ENCODE data around the gene NAV3. TPM values are rescaled to one million over a fixed set of nuclear protein-coding genes. Genes with fewer than 3 reads are reported as not detected.
"Not testable (repeated sequence)": the region's sequence is repeated elsewhere in the genome, so short reads cannot be mapped to it uniquely, and the experiment has no call there.

The NAV3 gene
- total RNA-seq, 3 donors from 2014 or later: 0.08 to 0.29 TPM; not detected in 1

DNA sequence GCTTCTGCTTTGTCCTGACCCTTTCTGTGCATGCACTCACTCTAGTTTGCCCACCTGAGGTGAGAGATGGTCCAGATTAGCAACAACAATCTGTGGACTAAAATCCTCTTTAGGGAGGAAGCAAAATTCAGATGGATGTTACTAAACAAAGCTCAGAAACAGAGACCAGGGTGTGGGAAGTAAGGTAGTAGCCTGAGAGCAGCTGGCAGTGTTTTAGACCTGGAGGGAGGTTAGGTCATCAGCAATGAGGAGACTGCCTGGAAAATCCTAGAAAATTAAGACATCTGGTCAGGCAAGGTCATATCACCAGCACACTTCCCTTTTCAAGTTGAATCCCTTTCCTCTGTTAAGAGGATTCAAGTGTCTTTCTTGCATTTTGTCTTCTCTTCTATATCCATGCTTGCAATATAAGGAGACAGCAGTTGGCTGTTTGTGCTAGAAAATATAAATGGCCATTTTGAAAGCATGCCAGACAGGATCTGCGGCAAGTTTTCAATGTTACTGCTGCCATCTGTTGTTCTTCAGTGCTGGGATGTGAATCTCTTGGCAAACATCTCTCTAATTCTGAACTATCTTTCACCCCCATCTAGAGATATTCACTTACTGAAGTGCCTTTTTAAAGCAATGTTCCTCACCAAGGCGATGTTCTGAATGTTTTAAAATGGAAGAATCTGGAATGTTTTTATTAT lies 266.4 kb downstream of the NAV3 start:
- no peaks in the 10 kb centered on the region for H3K27me3 Mint-ChIP-seq (ENCODE audit: low read depth)

DNA sequence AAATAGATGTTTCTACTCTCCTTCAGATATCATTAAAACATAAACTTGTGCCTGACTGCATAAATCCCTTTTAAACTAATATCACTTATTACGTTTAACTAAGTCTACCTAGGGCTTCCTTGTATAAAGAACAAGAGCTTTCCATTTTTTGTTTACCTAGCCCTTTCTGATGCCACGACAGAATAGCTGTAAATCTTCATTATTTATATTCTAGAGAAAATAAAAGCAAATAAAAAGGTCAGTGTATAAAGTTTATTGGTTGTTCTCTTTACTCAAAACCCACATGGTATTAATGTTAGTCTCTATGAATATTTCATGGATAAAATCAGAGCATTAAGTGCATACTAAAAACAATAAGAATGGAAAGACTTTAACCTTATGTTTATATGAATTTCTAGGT lies 269.1 kb downstream of the NAV3 start:
- ATAC-seq: no peak
- Mint-ChIP-seq H3K27me3 (ENCODE audit: low read depth) (no peaks in the 10 kb centered on the region), H3K4me1 (ENCODE audit: low read depth) (no peaks in the 10 kb centered on the region), H3K4me3 (no peak overlapping the region), H3K9me3 (peaks cover 10% of the 10 kb centered on the region), H3K36me3 (ENCODE audit: insufficient read depth) (no peaks in the 10 kb centered on the region)
- DNase-seq: no peak

More for the DNA sequence above, 266.4 kb downstream of the NAV3 start:
- no peaks in the 10 kb centered on the region for H3K4me1 Mint-ChIP-seq (ENCODE audit: low read depth)
- no peak overlapping the region for H3K4me3 Mint-ChIP-seq
- no peak for ATAC-seq
- H3K9me3 Mint-ChIP-seq: peaks cover 10% of the 10 kb centered on the region
- H3K36me3 Mint-ChIP-seq (ENCODE audit: insufficient read depth): no peaks in the 10 kb centered on the region
- no peak for DNase-seq

DNA sequence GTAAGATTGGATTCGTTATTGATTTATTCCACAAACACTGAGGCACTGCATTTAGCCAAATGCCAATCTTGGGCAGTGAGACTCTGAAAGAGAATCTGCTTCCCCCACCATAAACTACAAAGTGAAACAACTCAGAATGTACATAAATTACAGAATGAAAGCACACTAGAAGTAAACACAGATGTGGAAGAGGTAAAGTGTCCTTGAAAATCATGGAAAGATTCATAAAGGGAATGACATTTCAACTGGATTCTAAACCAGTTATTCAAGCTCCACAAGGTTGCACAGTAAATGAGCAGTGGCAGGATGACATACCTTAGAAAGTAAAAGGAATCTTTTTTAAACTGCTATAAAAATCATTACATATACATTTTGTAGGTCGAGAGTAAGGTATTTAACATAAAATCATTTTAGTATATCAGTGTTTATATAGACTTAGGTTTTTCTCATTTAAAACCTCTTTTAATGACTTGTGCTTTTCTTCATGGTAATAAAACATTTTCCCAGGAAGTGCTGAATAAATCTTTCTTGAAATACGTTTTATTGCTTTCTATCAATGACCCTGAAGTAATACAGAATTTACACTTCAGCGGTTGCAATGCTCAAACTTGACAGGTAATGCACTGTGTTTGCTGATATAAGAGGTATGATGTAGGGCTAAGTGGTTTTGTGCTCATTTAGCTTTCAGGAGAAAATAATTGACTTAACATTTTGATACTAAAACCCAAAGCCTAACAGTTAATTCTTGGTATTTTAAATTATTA lies 270.6 kb downstream of the NAV3 start:
- Mint-ChIP-seq H3K4me3 (no peak overlapping the region), H3K9me3 (peaks cover 3% of the 10 kb centered on the region), H3K27me3 (ENCODE audit: low read depth) (no peaks in the 10 kb centered on the region), H3K36me3 (ENCODE audit: insufficient read depth) (no peaks in the 10 kb centered on the region), H3K4me1 (ENCODE audit: low read depth) (no peaks in the 10 kb centered on the region)
- ATAC-seq (no peak), DNase-seq (no peak)

DNA sequence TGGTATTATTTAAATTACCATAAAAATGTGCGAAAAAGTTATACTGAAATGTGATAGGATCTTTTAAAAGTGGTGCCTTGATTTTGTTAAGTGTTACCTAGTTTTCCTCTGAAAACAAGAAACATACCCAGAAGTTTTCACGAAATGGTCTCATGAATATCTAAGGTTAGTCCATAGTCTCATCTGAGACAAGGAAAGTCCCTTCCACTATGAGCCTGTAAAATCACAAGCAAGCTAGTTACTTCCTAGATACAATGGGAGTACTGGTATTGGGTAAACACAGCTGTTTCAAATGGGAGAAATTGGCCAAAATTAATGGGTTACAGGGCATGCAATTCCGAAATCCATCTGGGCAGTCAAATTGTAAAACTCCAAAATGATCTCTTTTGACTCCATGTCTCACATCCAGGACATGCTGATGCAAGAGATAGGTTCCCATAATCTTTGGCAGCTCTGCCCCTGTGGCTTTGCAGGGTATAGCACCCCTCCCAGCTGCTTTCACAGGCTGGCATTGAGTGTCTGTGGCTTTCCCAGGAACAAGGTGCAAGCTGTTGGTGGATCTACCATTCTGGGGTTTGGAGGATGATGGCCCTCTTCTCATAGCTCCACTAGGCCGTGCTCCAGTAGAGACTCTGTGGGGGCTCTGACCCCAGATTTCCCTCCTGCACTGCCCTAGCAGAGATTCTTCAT lies 271.4 kb downstream of the NAV3 start:
- Mint-ChIP-seq H3K4me1 (ENCODE audit: low read depth) (no peaks in the 10 kb centered on the region), H3K4me3 (no peak overlapping the region), H3K27me3 (ENCODE audit: low read depth) (no peaks in the 10 kb centered on the region), H3K36me3 (ENCODE audit: insufficient read depth) (no peaks in the 10 kb centered on the region), H3K9me3 (peaks cover 3% of the 10 kb centered on the region)
- ATAC-seq: no peak
- DNase-seq: no peak

DNA sequence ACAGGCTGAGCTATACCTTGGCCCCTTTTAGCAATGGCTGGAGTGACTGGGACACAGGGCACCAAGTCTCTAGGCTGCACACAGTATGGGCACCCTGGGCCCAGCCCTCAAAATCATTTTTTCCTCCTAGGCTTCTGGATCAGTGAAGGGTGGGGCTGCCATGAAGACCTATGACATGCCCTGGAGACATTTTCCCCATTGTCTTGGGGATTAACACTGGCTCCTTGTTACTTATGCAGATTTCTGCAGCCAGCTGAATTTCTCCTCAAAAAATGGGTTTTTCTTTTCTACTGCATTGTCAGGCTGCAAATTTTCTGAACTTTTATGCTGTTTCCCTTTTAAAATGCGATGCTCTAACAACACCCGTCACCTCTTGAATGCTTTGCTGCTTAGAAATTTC lies 272.1 kb downstream of the NAV3 start:
- H3K27me3 Mint-ChIP-seq (ENCODE audit: low read depth); H3K9me3 Mint-ChIP-seq; DNase-seq; H3K36me3 Mint-ChIP-seq (ENCODE audit: insufficient read depth); ATAC-seq; H3K4me3 Mint-ChIP-seq; H3K4me1 Mint-ChIP-seq (ENCODE audit: low read depth): not testable (repeated sequence)

DNA sequence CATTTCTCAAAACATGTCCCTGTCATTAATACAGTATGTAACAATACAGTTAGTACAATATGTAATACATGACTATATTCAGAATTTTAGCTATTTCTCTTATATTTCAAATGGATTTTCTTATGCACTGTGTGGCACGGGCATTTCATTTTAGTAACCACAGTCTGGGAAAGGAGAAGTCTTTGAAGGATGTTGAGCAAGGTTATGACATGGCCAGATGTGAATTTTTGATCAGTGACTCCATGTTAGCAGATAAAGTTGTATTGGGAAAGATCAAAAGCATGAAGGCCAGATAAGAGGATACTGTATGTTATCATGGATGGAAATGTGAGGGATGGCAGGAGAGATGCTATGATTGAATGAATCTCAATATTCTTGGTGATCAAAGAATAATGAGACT lies 285.2 kb downstream of the NAV3 start:
- Mint-ChIP-seq H3K4me3 (no peak overlapping the region), H3K36me3 (ENCODE audit: insufficient read depth) (no peaks in the 10 kb centered on the region)
- no peak for ATAC-seq

DNA sequence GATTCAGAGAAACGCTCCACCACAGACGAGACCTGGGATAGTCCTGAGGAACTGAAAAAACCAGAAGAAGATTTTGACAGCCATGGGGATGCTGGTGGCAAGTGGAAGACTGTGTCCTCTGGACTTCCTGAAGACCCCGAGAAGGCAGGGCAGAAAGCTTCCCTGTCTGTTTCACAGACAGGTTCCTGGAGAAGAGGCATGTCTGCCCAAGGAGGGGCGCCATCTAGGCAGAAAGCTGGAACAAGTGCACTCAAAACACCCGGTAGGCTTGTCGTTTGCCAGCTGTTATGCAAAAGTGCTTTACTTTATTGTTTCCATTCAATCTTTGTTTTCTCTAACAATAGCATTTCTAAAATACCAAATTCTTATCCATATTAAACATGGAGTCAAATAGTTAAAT lies 287.3 kb downstream of the NAV3 start:
- Mint-ChIP-seq H3K4me1 (ENCODE audit: low read depth) (no peaks in the 10 kb centered on the region), H3K27me3 (ENCODE audit: low read depth) (no peaks in the 10 kb centered on the region), H3K4me3 (no peak overlapping the region), H3K36me3 (ENCODE audit: insufficient read depth) (no peaks in the 10 kb centered on the region), H3K9me3 (peaks cover 15% of the 10 kb centered on the region)
- DNase-seq (no peak), ATAC-seq (no peak)

More for the DNA sequence above, 285.2 kb downstream of the NAV3 start:
- DNase-seq: no peak
- Mint-ChIP-seq H3K9me3 (peaks cover 26% of the 10 kb centered on the region), H3K4me1 (ENCODE audit: low read depth) (no peaks in the 10 kb centered on the region), H3K27me3 (ENCODE audit: low read depth) (no peaks in the 10 kb centered on the region)

DNA sequence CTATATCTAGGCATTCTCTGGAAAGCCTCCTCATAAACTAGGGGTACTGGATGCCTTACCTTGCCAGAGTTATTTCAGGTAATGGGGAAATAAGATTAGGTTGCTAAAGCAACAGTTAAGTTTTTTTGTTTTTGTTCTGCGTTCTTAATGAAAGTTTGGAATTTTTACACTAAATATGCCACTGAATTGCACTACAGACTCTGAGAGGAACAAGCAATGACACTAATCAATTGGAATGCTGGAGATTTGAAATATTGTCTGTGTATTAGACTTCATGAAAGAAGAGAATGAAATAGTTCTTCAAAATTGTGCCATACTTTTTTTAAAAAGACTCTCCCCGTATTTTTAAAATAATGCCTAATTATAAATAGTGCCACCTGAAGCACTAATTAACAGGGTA lies 287.8 kb downstream of the NAV3 start:
- Mint-ChIP-seq H3K36me3 (ENCODE audit: insufficient read depth) (no peaks in the 10 kb centered on the region), H3K4me3 (no peak overlapping the region)
- DNase-seq: no peak

DNA sequence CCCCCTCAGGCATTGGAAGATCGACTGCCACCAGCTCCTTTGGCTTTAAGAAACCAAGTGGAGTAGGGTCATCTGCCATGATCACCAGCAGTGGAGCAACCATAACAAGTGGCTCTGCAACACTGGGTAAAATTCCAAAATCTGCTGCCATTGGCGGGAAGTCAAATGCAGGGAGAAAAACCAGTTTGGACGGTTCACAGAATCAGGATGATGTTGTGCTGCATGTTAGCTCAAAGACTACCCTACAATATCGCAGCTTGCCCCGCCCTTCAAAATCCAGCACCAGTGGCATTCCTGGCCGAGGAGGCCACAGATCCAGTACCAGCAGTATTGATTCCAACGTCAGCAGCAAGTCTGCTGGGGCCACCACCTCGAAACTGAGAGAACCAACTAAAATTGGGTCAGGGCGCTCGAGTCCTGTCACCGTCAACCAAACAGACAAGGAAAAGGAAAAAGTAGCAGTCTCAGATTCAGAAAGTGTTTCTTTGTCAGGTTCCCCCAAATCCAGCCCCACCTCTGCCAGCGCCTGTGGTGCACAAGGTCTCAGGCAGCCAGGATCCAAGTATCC lies 288.7 kb downstream of the NAV3 start:
- H3K4me3 Mint-ChIP-seq: no peak overlapping the region
- no peaks in the 10 kb centered on the region for H3K27me3 Mint-ChIP-seq (ENCODE audit: low read depth)
- no peaks in the 10 kb centered on the region for H3K4me1 Mint-ChIP-seq (ENCODE audit: low read depth)
- DNase-seq (no peak), ATAC-seq (no peak)
- H3K9me3 Mint-ChIP-seq: peaks cover 5% of the 10 kb centered on the region
- no peaks in the 10 kb centered on the region for H3K36me3 Mint-ChIP-seq (ENCODE audit: insufficient read depth)

More for the DNA sequence above, 287.8 kb downstream of the NAV3 start:
- ATAC-seq: no peak
- Mint-ChIP-seq H3K9me3 (peaks cover 14% of the 10 kb centered on the region), H3K27me3 (ENCODE audit: low read depth) (no peaks in the 10 kb centered on the region), H3K4me1 (ENCODE audit: low read depth) (no peaks in the 10 kb centered on the region)

DNA sequence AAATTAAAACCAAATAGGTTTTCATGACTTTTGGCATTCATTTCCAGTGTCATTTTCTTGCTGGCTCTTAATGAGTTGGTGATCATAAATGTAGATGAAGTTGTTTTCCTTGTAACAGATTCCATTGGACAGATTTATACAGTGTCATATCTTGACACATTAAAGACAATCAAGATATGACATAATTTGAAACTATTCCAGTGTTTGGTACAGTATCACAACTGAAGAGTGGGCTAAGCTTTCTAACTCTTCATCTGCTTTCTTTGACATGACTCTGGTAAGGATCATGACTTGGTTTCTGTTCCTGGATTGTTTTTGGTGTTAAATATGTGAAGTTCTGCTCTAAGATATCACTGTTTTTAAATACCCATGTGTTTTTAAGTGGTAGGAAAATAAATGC lies 289.6 kb downstream of the NAV3 start:
- Mint-ChIP-seq H3K36me3 (ENCODE audit: insufficient read depth) (no peaks in the 10 kb centered on the region), H3K4me3 (no peak overlapping the region), H3K4me1 (ENCODE audit: low read depth) (no peaks in the 10 kb centered on the region), H3K27me3 (ENCODE audit: low read depth) (no peaks in the 10 kb centered on the region), H3K9me3 (peaks cover 4% of the 10 kb centered on the region)
- no peak for ATAC-seq
- no peak for DNase-seq

DNA sequence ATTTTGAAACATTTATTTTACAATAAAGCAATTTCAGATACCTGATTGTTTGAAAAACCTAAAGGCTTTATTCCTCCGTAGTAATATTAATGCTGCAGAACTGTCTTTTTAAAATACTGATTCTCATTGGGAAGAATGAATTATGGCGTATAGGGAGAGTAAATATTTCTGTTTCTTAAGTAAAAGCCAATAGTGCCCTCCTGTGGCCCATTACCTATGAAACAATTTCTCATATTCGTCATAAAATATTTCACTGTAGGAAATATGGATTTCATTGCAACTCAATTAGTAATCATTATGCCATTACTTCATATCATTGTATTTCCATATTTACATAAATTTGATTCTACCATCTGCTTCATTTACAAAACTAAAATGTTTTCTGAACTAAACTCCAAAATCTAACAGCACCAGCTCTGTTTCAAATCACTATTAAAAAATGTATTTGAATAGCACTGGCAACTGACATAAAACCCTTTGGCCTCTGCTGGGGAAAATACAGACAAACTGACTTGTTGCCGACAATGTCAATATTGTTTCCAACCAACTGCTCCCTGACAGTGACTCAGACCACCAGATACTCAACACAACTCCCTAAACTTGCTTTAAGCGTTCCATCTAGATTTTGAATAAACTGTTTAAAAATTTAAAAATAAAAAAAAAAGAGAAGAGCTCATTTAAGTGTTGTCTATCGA lies 290.3 kb downstream of the NAV3 start:
- ATAC-seq (no peak), DNase-seq (no peak)
- no peak overlapping the region for H3K4me3 Mint-ChIP-seq
- no peaks in the 10 kb centered on the region for H3K4me1 Mint-ChIP-seq (ENCODE audit: low read depth)
- H3K27me3 Mint-ChIP-seq (ENCODE audit: low read depth): no peaks in the 10 kb centered on the region
- H3K36me3 Mint-ChIP-seq (ENCODE audit: insufficient read depth): no peaks in the 10 kb centered on the region
- peaks cover 4% of the 10 kb centered on the region for H3K9me3 Mint-ChIP-seq

DNA sequence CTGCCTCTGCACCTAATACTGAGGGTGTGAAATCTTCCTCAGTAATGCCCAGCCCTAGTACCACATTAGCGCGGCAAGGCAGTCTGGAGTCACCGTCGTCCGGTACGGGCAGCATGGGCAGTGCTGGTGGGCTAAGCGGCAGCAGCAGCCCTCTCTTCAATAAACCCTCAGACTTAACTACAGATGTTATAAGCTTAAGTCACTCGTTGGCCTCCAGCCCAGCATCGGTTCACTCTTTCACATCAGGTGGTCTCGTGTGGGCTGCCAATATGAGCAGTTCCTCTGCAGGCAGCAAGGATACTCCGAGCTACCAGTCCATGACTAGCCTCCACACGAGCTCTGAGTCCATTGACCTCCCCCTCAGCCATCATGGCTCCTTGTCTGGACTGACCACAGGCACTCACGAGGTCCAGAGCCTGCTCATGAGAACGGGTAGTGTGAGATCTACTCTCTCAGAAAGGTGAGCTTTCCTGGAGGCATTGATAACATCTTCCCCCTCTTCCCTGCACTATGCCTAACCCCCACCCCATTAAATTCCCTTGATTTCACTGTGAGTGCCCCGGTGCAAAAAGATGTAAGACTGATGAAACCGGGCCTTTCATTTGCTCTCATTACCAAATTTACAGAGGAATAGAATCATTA lies 291.4 kb downstream of the NAV3 start:
- H3K36me3 Mint-ChIP-seq (ENCODE audit: insufficient read depth): no peaks in the 10 kb centered on the region
- ATAC-seq (no peak), DNase-seq (no peak)
- H3K9me3 Mint-ChIP-seq: peaks cover 4% of the 10 kb centered on the region
- no peaks in the 10 kb centered on the region for H3K4me1 Mint-ChIP-seq (ENCODE audit: low read depth)
- no peak overlapping the region for H3K4me3 Mint-ChIP-seq
- no peaks in the 10 kb centered on the region for H3K27me3 Mint-ChIP-seq (ENCODE audit: low read depth)

DNA sequence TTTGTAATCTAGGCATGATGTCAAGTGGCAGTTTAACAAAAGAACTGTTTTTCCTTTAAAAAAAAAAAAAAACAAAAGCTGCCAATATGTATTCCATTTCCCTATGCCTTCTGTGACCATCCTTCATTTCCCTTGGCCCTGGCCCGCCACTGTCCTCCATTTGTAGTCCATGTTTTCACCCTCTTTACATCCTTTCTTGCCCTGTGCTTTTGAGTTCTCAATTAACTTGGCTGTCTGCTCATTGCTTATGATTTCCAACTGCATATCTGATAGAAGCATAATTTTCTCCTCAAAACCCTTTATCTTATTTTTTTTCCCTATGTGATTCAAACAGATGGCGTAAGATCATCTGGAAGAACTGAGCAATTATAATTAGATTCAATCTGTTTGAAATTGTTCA lies 297.5 kb downstream of the NAV3 start:
- H3K4me1 Mint-ChIP-seq (ENCODE audit: low read depth): no peaks in the 10 kb centered on the region
- DNase-seq (no peak), ATAC-seq (no peak)
- no peaks in the 10 kb centered on the region for H3K27me3 Mint-ChIP-seq (ENCODE audit: low read depth)
- H3K36me3 Mint-ChIP-seq (ENCODE audit: insufficient read depth): no peaks in the 10 kb centered on the region
- peaks cover 20% of the 10 kb centered on the region for H3K9me3 Mint-ChIP-seq
- no peak overlapping the region for H3K4me3 Mint-ChIP-seq

DNA sequence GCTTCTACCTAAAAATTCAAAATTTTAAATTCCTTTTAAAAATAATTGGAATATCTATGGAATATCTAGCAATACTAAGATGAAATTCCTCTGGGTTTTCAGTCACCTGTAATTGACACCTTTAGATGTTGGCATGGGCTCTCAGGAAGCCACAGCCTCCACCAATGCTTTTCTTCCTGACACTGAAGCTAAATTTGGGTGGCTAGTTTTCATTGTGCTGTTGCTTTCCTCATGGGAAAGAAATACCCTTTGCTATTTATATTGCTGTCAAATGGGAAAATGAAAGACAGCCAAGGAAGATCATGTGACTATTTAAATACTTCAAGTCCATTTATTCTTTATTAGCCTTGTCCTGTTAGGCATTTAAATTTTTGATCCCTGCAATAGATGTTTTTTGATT lies 313.0 kb downstream of the NAV3 start:
- ATAC-seq: no peak

More for the DNA sequence above, 313.0 kb downstream of the NAV3 start:
- DNase-seq: no peak
- Mint-ChIP-seq H3K9me3 (no peaks in the 10 kb centered on the region), H3K4me3 (no peak overlapping the region), H3K36me3 (ENCODE audit: insufficient read depth) (no peaks in the 10 kb centered on the region), H3K27me3 (ENCODE audit: low read depth) (no peaks in the 10 kb centered on the region), H3K4me1 (ENCODE audit: low read depth) (no peaks in the 10 kb centered on the region)
